Stimulated activated CD8-positive, alpha-beta memory T cell treated with anti-CD3 and anti-CD28 coated beads, Interleukin-15, amount 100 ng/mL, for 4 hours (primary cell): Measurements from ENCODE around the gene PLA2G4A.
"Not testable (repeated sequence)": the region's sequence is repeated elsewhere in the genome, so short reads cannot be mapped to it uniquely, and the experiment has no call there.

Source experiments
- DNase-seq, 2 donors: peaks; one replicate each; pipeline ENCODE4 v3.0.0-alpha.2; 2020; ENCODE audit warnings: low read depth in 2 of 2

Gene PLA2G4A

GRCh38 chr1:186873687-186874086 lies 44.9 kb downstream of the PLA2G4A start:
- no peak for DNase-seq

DNA sequence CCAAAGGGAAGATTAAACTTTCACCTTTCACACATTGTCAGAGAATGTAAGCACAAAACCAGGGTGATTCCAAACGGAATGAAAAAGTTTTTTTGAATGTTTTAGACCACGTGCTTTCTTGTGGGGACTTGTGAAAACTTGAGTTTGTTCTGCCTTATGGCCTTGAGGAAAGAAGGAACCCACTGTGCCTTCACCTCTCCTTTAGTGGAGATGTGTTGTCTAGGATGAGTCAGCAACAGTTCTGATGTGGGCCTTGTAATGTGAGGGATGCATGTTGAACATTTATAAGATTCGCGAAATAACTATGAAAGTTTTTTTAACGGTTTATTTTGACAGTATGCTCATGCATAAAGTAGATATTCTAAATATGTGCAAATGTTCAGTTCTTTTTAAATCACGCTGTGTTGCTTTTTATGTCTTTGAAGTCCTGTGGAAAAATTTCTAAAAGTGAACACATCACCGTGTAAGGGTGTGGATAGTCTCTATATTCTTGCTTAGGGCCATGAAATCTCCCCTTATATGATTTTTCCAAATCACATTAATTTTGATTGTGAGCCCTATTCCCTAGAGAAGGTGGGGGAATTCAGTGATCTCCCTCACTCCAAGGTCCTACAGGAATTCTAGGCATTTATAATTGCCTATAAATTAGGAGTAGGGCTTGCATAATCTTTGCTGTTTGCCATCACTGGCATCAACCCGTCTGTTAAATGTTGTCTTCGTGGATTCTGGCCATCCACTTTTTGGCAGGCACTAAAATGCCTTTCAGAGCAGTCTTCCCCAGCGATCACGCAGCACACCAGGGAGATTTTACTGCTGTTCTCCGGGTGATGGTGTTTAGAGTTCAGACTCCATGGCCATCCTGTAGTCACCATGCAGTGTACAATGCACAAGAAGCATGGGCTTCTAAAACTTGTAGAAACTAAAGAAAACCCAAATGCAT lies 47.4 kb downstream of the PLA2G4A start:
- no peak for DNase-seq

DNA sequence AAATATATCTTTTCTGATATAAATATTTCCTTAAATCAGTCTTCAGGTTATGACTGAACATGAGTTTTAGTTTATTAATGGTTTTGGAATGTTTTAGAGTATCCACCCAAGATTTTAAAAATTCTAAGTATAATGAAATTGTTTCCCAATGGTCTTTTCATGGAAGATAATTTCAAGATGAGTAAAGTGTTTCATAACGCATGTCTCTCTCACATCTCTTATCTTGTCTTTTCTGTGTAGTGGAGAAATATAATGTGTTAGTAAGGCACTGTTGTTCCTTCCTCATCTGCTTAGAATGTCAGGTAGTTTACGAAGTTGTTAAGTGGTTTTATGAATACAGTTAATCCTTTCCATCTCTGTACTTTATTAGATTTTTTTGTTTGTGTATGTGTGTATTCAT lies 49.6 kb downstream of the PLA2G4A start:
- no peak for DNase-seq

DNA sequence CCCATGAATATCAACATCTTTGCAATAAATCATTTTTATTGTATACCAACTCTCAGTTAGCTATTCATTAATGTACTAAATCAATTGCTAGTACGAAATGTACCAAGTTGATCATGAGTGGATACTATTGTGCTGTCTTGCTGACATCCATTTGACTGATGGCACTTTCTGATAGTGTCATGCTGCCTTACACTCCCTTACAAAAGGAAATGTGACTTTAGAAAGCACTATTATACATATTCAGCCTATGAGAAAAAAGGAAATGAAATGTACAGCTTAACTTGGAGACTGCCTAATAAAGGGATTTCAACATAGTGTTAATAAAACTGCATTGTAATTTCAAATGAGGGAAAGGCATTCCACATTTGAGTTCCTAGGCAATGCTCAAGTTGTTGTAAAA lies 52.2 kb downstream of the PLA2G4A start:
- DNase-seq = no peak

GRCh38 chr1:186882372-186883134 lies 53.8 kb downstream of the PLA2G4A start:
- DNase-seq = no peak

DNA sequence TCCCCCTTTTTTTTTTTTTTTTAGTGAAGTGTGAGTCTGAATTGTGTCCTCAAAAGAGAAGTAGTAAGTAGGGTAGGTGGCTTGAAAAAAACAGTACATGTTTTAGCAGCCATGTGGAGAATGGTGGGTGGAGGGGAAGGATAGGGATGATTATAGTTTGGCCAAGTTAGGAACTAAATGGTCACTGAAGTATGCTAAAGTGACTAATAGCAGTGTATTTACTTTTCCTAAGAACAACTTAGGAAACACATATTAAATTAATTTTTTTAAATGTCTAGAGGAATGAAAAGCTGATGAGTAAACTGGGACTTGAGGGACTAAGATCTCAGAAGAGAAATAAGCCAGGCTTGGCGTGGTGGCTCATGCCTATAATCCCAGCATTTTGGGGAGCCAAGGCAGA lies 55.5 kb downstream of the PLA2G4A start:
- no peak for DNase-seq

DNA sequence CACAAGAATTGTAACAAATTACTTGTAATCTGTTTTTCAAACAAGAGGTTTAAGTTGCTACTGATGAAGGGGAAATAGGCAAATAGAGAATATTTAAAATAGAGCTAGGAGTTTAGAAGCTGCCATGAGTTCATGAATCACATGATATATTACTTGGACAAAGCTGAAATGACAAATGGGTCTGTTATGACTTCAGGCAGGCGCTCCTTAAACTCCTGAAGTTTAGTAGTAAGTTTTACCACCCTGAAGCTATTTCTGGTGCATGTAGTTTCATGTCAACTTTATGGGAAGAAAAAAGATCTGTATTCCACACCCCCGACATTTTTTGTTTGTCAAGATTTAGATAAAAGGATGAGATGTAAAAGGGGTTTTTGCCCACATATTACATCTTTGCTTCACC lies 58.5 kb downstream of the PLA2G4A start:
- DNase-seq = no peak

DNA sequence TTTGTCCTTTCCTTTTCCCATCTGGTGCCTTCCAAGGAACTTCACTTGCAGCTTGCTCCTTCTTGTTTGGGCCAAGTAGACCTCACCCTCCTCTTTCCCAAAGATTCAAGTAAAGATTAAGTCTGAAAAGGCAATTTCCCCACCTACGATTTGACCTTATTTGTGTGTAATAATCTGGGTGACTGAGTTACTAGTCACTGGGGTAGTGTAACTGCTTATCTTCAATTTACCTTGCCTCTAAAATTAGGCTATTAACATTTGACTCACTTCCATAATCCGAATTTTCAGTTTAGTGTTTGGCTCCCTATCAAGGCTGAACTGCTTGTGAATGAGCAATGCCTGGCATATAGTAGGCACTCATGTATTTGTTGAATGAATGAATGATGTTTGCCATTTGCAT lies 59.6 kb downstream of the PLA2G4A start:
- no peak for DNase-seq

GRCh38 chr1:186892936-186893335 lies 64.2 kb downstream of the PLA2G4A start:
- no peak for DNase-seq

- no peak for DNase-seq
Measured at GRCh38 chr1:186894415-186894814, 65.7 kb downstream of the PLA2G4A start.

DNA sequence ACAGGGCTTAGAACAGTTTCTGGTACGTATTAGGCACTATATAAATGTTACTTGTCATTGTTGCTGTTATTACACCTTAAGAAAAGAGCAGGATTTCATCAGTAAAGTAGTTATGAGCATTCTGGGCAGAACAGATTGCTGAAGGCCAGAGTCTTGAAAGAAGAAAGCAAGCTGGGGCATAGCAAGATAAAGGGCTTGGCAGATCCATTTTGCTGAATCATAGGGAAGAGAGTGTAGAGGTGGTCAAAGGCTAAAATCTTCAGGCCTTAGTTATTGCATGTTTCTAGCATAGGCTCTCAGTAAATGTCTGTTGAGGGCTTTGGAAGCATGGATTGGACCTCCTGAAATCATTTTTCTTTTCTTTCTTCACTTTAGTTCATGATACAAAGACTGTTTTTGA lies 67.5 kb downstream of the PLA2G4A start:
- no peak for DNase-seq

DNA sequence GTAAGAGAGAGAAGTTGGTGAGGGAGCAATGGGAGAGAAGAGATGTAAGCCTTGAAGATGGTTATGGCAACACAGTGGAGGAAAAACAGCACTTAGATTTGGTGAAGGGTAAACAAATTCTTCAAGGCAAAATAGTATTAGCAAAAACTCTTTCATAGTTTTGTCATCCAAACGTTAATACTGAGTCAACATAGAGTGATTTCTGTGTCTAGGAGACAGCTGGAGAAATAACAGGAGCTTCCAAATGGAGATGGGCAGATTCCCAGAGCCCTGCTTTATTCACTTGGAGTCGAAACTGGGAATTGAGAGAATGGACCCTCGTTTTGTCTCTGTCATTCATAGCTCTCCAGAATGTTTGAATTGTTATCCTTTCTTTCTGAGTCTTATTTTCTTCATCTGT lies 68.3 kb downstream of the PLA2G4A start:
- no peak for DNase-seq

DNA sequence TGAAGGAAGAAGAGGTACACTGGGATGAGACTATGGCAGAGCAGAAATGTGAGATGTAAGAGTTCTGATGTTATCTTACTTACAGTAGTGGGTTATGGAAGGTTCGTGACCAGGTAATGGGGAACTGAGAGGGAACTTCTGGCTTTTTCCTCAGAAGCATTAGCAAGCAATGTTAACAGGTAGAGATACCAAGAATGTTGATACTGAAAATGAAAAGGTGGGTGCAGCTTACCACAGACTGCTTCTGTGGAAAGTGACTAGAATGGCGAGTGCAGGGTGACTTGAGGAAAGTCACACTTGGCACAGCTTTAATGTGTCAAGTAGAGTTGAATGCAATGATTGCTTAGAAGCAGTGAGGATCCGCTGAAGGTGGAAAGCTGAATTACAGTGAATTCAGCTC lies 70.8 kb downstream of the PLA2G4A start:
- DNase-seq = no peak

DNA sequence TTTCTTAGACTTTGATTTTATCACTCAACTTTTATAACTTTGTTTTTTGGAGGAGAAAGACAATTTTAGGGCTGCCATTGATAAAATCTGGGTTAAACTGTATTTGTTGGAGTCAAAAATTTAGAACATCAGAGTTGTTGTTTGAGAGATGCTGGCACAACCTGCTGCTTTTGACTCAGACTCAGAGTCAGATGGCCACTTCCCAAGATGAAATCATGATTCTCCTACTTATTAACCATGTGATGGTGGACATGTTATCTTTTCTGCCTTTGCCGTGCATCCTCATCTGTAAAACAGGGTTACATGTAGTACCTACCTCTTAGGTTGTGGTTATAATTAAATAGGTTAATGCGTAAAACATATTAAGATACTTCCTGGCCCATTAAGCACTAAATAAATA lies 71.2 kb downstream of the PLA2G4A start:
- DNase-seq = no peak

GRCh38 chr1:186900539-186901237 lies 71.9 kb downstream of the PLA2G4A start:
- DNase-seq = no peak

DNA sequence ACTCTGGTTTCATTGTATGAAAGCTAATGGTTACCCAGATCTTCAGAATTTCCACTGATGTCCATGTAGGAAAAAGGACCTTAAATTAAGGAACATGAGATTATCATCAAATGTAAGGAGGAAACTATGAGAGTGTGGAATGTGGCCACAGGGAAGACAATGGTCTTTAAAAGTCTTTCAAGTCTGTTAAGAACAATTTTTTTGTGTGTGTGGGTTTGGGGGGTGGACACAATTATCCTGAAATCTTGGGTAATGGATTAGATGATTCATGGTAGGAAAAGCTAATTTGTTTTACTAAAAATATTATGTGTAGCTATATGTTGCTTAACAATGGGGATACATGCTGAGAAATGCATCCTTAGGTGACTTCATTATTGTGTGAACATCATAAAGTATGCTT lies 72.9 kb downstream of the PLA2G4A start:
- no peak for DNase-seq

DNA sequence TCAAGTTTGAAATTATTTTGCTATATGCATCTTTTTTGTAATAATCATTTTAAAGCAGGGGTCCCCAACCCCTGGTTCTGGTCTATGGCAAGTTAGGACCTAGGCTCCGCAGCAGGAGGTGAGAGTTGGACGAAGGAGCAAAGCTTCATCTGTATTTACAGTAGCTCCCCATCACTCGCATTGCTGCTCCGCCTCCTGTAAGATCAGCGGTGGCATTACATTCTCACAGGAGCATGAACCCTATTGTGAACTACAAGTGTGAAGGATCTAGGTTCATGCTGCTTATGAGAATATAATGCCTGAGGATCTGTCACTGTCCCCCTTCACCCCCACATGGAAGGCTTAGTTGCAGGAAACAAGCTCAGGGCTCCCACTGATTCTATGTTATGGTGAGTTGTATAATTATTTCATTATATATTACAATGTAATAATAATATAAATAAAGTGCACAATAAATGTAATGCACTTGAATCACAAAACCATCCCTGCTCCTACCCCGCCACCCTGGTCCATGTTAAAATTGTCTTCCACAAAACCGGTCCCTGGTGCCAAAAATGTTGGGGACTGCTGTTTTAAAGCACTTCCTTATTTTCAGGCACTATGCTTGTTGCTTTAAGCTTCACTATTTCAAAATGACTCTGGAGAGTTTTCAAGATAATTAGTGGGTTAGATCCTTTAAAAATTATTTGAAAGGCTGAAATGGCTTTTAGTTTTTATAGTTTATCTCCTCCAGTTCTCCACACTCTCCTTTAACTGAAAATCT lies 74.8 kb downstream of the PLA2G4A start:
- DNase-seq = no peak

DNA sequence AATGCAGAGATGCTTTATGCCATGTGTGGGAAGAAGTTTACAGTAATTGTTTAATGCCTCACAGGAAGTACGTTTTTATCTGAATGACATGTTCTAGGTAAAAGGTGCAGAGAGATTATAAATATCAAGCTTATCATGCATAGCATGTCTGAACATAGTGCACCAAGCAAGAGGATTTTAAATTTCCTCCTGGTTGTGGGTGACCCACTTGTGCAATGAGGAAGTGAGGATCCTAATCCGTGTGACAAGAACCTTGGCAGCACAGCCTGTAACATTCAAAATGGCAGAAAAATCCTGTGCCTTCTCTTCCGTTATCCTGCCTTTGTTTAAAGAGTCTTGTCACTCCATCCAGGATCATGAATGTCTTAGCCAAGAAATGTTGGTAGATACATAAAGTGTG lies 75.6 kb downstream of the PLA2G4A start:
- DNase-seq = no peak

- DNase-seq = no peak
Measured at GRCh38 chr1:186905561-186905960, 76.8 kb downstream of the PLA2G4A start.

- no peak for DNase-seq
Measured at GRCh38 chr1:186915555-186915954, 86.8 kb downstream of the PLA2G4A start.

DNA sequence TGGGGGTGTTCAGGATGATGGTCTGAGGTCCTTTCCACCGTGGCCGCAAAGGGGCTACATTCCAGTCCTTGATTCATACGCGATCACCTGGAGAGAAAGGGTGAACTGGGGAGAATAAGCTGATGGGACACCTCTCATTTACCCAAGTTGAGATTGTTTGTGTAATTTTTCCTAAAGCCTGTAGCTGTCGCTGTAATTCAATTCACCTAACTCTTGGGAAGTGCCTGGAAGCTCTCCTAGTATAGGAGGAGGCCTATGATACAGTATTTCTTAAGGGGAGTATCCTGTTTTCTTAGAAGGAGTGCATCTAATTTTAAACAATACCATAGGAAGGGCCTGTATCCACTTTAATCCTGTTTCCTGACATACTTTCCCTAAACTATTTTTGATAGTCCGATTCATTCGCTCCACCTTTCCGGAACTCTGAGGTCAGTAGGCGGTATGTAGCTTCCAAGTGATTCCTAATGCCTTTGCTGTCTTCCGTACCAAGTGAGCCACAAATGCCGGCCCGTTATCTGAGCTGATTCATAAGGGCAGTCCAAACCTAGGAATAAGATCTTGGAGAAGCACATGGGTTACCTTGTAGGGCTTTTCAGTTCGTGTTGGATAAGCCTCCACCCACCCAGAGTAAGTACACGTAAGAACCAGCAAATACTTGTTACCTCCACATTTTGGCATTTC lies 88.5 kb downstream of the PLA2G4A start:
- not testable (repeated sequence) for DNase-seq
